ENCODE measurements around the gene RAD23B.

RAD23B gene

GRCh38 chr9:107334103-107334776, 51.2 kb downstream of the RAD23B start:
- DNase-seq (ENCODE audit: low read depth, low spot score), result no peak

- no peak for DNase-seq (ENCODE audit: low read depth, low spot score)
Observed at GRCh38 chr9:107335331-107335730, 52.3 kb downstream of the RAD23B start.

- no peak for DNase-seq (ENCODE audit: low read depth, low spot score)
Observed at GRCh38 chr9:107336718-107337360, 53.8 kb downstream of the RAD23B start.

DNA sequence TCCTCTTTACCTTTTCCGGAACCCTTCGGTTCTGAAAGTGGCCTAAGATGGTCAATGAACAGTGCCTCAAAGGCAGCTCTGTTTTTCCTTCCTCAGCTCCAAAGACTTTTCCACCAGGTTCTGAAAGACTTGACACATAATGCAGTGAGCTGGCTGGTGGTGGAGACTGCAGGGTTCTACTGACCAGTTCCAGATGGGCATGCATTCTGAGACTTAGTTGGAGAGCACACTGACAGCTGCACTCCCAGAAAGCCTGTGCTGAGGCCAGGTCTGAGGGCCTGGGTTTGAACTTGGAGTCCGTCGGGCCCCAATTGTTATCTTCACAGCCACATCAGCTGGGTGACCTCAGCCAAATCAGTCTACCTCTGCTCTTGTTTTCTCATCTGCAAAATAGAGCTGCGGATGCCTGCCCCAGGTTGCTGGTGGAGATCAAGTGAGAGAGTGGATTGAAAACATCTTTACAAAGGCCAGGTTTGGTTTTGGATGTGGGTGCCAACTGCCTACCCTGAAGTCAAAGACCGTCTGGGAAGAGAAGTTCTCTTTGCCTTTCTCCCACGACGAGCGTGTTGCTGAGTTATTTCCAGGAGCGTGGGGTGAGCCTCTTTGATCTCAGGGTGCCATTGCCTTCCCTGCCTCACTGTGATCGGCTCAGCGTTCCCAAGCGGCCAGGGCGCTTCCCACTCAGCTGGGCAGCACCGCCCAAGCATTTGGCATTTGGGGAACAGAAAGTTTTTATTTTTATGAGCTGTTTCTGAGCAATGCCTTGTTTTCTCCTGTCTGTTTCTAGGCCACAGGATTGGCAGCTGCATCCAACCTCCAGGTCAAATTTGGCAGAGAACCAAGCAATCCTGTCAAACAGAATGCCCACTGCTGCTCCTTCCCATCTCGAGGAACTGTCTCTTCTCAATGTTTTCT, 54.9 kb downstream of the RAD23B start:
- no peak for DNase-seq (ENCODE audit: low read depth, low spot score)

- no peak for DNase-seq (ENCODE audit: low read depth, low spot score)
Observed at GRCh38 chr9:107338911-107339659, 56.0 kb downstream of the RAD23B start.

- peak; percentile 61 for DNase-seq (ENCODE audit: low read depth, low spot score)
Observed at GRCh38 chr9:107340920-107341632, 58.0 kb downstream of the RAD23B start.

DNA sequence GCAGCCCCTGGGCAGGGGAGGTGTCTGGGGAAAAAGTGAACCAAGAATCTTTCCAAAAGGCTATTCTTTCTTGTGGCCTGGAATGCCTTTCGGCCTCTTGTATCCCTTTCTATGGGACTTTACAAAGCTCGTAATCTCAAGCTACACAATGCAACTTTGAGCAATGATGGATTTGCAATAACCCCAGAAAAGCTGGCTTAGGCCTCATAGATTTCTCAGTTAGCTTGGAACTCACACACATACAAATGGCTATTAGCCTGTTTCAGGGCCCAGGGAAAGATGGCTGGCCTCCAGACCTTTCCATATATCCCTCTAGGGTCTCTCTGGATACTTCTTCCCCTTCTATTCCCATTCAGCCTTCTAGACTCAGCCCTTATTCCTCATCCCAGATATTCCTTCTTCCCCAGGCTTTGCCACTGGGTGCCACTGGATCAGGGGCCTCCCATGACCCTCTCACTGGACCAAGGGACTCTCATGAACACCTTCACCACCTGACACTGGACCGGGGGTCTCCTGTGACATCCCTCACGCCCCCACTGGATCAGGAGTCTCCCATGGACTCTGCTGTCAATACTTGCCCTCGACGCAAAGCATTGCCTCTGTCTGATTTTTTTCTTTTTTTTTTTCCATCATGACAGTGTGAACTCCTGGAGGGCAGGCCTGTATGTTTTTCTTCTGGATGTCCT, 59.5 kb downstream of the RAD23B start:
- no peak for DNase-seq (ENCODE audit: low read depth, low spot score)

DNA sequence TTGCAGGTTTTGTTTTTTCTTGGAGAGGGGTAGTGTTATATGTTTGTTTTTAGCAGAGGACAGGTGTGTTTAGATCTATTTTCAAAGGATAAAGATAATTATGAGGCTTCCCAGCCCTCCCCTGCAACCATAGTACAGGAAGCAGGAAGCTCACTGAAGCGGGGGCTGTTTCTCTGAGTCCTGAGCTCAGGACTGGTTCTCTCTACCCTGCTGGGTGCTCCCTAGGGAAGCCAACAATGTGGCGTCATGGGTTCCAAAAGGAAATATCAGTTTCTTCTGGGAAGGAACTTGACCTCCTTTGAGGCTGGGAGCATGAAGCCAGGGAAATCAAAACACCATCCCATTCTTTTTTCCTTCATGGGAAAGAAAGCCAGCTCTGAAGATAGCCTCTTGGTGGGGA, 62.2 kb downstream of the RAD23B start:
- no peak for DNase-seq (ENCODE audit: low read depth, low spot score)

DNA sequence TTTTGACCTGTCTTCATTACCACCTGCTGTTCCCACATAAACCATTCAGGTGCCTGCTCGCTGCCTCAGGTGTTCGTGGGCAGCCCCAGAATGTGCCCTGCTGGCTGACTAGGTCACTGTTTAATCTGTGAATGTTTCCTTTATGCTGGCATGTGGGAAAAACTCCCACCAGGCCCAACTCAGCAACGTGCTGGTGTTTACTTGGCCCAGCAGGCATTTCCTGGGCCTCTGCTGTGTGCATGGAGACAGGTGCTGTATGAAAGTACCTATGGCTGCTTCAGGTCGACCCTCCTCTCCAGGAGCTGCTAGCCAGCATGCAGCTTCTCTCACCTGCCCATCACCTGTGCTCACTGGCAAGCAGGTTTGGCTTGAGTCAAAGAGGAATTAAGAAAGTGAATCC, 65.8 kb downstream of the RAD23B start:
- DNase-seq (ENCODE audit: low read depth, low spot score), result no peak

GRCh38 chr9:107350443-107350842, 67.4 kb downstream of the RAD23B start:
- DNase-seq (ENCODE audit: low read depth, low spot score), result no peak

- DNase-seq (ENCODE audit: low read depth, low spot score), result no peak
Observed at GRCh38 chr9:107351382-107352045, 68.4 kb downstream of the RAD23B start.

DNA sequence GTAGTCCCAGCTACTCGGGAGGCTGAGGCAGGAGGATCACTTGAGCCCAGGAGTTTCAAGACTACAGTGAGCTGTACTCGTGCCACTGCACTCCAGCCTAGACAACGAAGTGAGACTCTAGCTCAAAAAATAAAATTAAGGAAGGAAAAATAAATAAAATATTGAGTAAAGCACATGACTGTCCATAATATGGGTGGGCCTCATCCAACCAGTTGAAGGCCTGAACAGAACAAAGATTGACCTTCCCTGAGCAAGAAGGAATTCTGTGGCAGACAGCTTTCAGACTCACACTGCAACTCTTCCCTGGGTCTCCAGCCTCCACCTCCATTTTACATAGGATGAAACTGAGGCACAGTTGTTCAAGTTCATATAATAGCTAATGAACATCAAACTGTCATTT, 72.3 kb downstream of the RAD23B start:
- no peak for DNase-seq (ENCODE audit: low read depth, low spot score)

- DNase-seq (ENCODE audit: low read depth, low spot score), result no peak
Observed at GRCh38 chr9:107358986-107359385, 75.9 kb downstream of the RAD23B start.

- DNase-seq (ENCODE audit: low read depth, low spot score), result no peak
Observed at GRCh38 chr9:107360098-107360497, 77.0 kb downstream of the RAD23B start.

DNA sequence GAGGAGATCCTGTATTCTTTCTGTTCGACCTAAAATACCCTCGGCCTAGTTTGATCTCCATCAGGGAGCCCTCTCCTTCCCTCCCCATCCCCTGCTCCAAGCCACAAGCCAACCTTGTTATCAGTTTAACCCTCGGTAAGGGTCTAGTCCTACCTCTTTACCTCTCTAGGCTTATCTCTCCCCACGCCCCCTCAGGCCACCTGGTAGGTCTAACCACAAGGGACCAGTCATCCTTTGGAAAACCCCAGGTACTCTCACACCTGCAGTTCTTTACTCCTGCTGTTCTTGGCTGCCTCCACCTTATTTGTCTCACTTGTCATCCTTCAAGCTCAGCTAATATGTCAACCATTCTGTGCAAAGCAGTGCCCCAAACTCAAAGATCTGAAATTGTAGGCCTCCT, 78.7 kb downstream of the RAD23B start:
- DNase-seq (ENCODE audit: low read depth, low spot score), result no peak

- no peak for DNase-seq (ENCODE audit: low read depth, low spot score)
Observed at GRCh38 chr9:107363516-107364152, 80.6 kb downstream of the RAD23B start.

DNA sequence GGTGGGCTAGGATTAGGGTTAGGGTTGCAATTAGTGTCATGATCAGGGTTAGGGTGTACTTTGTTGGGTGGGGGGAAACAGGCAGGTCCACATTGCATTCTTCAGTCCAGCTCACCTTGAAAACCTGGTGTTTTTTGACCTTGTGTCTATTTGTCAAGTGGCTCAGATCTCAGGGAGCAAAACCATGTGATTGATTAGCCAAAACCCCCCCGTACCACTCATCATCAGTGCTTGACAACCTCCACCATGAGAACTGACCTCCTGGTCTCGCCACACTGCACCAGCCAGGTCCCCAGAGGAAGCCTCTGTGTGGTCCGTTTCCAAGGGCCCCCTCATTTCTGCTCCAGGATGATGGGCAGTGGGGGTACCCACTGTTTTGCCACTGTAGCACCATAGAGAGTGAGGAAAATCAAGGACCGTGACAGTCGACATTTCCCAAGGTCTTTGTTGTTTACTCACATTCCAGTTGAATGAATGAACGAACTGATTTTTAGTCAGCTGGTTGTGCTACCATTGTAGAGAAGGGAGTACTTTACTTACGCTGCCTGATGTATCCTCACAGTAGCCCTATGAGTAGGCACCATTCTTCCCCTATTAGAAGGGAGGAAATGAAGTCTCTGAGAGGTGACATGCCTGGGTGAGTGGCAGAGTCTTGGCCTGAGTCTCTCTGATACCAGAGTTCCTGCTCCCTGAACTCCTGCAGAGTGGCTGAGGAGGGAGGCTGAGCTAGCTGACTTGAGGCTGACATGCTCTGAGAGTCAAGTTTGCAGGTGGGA, 84.8 kb downstream of the RAD23B start:
- no peak for DNase-seq (ENCODE audit: low read depth, low spot score)

DNA sequence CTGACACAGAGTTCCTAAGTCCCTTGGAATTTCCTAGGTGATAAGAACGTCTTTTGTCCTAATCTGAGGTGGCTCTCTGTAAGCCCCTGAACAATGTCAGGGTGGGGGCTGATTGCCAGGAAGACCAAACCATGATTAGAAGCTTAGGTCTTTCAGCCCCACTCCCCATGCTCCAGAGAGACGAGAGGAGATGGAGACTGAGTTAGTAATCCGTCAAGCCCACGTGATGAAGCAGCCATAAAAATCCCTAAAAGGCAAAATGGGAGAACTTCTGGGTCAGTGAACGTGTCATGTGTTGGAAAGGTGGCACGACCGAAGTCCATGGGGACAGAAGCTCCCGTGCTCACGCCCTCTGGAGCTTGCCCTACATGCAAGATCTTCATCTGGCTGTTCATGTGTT, 85.6 kb downstream of the RAD23B start:
- no peak for DNase-seq (ENCODE audit: low read depth, low spot score)

- DNase-seq (ENCODE audit: low read depth, low spot score), result no peak
Observed at GRCh38 chr9:107373809-107374208, 90.7 kb downstream of the RAD23B start.

Measured in activated naive CD8-positive, alpha-beta T cell treated with anti-CD3 and anti-CD28 coated beads, Interleukin-2, amount 50 U/mL, for 16 hours (primary cell).